ENCODE data around the gene AKT3.

AKT3 gene

DNA sequence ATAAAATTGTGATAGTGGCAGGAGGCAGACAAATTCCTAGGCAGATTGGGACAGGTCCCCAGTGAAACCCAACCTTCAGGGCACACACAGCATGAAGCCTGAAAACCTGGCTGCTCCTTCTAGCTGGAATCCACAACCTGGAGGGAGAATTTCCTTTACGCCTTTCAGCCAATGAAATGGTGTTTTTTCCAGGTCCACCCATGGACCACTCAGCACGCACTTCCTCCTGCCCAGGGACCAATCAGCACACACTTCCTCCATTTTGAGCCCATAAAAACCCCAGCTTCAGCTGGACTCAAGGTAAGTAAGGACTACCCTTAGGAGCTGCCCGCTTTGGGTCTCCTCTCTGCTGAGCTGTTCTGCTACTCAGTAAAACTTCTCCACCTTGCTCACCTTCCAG is 120.1 kb downstream of the AKT3 start:
- Histone ChIP-seq H3K4me3 (ENCODE audit: low read depth, low read length) (no peak overlapping the region), H3K9ac (ENCODE audit: low read depth, low read length) (no peak overlapping the region), H3K4me1 (ENCODE audit: control insufficient read depth, insufficient read depth, low read length) (peaks cover 6% of the 10 kb centered on the region), H3K27me3 (ENCODE audit: control insufficient read depth, insufficient read depth, low read length) (no peaks in the 10 kb centered on the region), H3K9me3 (ENCODE audit: control insufficient read depth, insufficient read depth, low read length) (no peaks in the 10 kb centered on the region), H3K36me3 (ENCODE audit: control insufficient read depth, insufficient read depth, low read length) (no peaks in the 10 kb centered on the region)

DNA sequence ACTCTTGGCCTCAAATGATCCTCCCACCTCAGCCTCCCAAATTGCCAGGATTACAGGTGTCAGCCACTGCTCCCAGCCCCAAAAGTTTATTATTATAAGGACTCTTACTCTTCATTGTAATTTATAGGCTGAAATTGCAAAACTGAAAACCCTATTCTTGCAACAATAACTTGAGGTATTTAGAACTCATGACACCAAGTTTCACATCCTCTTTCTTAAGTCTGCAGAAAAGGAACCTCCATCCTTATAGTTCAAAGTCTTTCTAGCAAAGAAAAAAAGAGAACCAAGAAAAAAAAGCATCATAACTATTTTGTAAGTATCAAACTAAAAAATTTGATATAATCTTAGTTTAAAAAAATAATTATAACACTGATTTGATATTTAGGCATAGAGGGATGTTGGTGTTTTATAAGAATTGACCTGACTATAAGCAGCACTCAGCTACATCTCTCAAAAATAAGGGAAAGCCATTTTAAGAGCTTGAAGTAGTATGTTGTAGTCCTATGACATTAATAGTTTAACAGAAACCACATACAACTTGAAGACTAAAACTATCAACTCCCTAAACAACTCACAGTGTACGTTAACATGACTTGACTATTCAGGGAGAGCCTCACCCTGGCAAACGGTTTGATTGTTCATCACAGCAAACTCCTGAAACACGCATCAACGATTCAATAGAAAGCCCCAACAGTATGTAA is 122.4 kb downstream of the AKT3 start:
- Histone ChIP-seq H3K4me3 (ENCODE audit: low read depth, low read length) (no peak overlapping the region), H3K9me3 (ENCODE audit: control insufficient read depth, insufficient read depth, low read length) (no peaks in the 10 kb centered on the region), H3K27me3 (ENCODE audit: control insufficient read depth, insufficient read depth, low read length) (no peaks in the 10 kb centered on the region), H3K4me1 (ENCODE audit: control insufficient read depth, insufficient read depth, low read length) (peaks cover 3% of the 10 kb centered on the region), H3K9ac (ENCODE audit: low read depth, low read length) (no peak overlapping the region), H3K36me3 (ENCODE audit: control insufficient read depth, insufficient read depth, low read length) (no peaks in the 10 kb centered on the region)

DNA sequence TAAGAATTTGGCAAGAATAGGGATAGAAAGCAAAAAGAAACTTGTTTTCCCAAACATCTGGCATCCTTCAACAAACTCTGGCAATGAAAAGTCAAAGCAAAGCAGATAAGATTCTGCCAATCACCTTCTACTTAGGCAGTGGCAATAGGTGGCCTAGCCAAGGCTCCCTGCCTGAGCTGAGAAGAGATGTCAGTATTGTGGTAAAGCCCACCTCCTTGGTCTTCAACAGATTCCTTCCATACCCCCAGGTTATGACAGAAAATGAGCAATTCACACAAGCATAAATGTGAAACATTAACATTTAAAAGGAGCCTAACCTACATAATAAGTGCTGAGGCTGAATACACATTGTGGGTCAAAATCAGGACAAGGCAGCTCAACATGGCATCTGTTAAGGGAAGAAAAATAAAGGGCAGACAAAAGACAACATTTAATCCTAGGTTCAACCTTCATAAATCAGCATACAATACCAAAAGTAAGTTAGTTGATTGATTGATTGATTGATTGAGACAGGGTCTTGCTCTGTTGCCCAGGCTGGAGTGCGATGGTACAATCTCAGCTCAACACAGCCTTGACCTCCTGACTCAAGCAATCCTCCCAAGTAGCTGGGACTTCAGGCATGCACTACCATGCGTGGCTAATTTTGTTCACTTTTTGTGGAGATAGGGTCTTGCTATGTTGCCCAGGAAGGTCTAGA is 123.1 kb downstream of the AKT3 start:
- Histone ChIP-seq H3K4me1 (ENCODE audit: control insufficient read depth, insufficient read depth, low read length) (no peaks in the 10 kb centered on the region), H3K9ac (ENCODE audit: low read depth, low read length) (no peak overlapping the region), H3K4me3 (ENCODE audit: low read depth, low read length) (no peak overlapping the region), H3K36me3 (ENCODE audit: control insufficient read depth, insufficient read depth, low read length) (no peaks in the 10 kb centered on the region), H3K27me3 (ENCODE audit: control insufficient read depth, insufficient read depth, low read length) (no peaks in the 10 kb centered on the region), H3K9me3 (ENCODE audit: control insufficient read depth, insufficient read depth, low read length) (no peaks in the 10 kb centered on the region)

DNA sequence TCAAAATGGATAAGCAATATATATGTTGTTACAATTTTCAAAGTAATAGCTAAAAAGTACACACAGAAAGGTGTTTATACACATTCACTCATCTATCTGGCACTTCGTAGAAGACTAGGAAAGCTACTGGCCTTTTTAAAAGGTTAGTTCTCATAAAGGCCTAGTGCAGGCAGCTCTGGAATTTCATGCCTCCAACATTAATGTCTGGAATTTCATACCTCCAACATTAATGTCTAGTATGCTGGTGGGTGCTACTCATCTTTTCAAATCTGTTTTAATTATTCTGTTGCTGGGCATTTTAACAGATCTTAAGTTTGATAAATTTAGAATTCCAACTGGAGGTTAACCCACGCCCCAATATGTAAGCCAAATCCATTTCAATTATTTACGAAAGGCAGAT is 124.2 kb downstream of the AKT3 start:
- no peak overlapping the region for H3K4me3 ChIP-seq (ENCODE audit: low read depth, low read length)
- H3K27me3 ChIP-seq (ENCODE audit: control insufficient read depth, insufficient read depth, low read length) = no peaks in the 10 kb centered on the region
- H3K4me1 ChIP-seq (ENCODE audit: control insufficient read depth, insufficient read depth, low read length) = no peaks in the 10 kb centered on the region

DNA sequence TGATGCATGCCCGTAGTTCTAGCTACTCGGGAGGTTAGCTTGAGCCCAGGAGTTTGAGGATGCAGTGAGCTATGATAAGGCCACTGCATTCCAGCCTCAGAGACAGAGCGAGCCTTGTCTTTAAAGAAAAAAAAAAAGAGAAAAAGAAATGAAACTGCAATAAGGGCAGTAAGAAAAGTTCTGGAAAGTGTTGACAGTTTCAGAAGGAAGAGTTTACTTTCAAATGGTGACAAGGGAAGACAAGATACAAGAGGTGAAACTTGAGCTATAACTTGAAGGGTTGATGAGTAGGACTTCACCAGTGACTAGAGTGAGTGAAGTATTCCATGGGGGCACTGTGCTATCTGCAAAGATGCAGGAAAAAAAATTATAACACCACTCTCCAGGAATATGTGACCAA is 125.0 kb downstream of the AKT3 start:
- no peaks in the 10 kb centered on the region for H3K9me3 ChIP-seq (ENCODE audit: control insufficient read depth, insufficient read depth, low read length)
- no peak overlapping the region for H3K9ac ChIP-seq (ENCODE audit: low read depth, low read length)
- no peak overlapping the region for H3K4me3 ChIP-seq (ENCODE audit: low read depth, low read length)
- H3K27me3 ChIP-seq (ENCODE audit: control insufficient read depth, insufficient read depth, low read length) = no peaks in the 10 kb centered on the region
- H3K36me3 ChIP-seq (ENCODE audit: control insufficient read depth, insufficient read depth, low read length) = no peaks in the 10 kb centered on the region
- H3K4me1 ChIP-seq (ENCODE audit: control insufficient read depth, insufficient read depth, low read length) = no peaks in the 10 kb centered on the region

More for the DNA sequence above, 124.2 kb downstream of the AKT3 start:
- H3K9me3 ChIP-seq (ENCODE audit: control insufficient read depth, insufficient read depth, low read length) = no peaks in the 10 kb centered on the region
- H3K36me3 ChIP-seq (ENCODE audit: control insufficient read depth, insufficient read depth, low read length) = no peaks in the 10 kb centered on the region
- H3K9ac ChIP-seq (ENCODE audit: low read depth, low read length) = no peak overlapping the region

GRCh38 chr1:243723458-243724043 is 126.5 kb downstream of the AKT3 start:
- Histone ChIP-seq H3K4me3 (ENCODE audit: low read depth, low read length) (no peak overlapping the region), H3K9me3 (ENCODE audit: control insufficient read depth, insufficient read depth, low read length) (no peaks in the 10 kb centered on the region), H3K36me3 (ENCODE audit: control insufficient read depth, insufficient read depth, low read length) (no peaks in the 10 kb centered on the region), H3K4me1 (ENCODE audit: control insufficient read depth, insufficient read depth, low read length) (no peaks in the 10 kb centered on the region), H3K9ac (ENCODE audit: low read depth, low read length) (no peak overlapping the region), H3K27me3 (ENCODE audit: control insufficient read depth, insufficient read depth, low read length) (no peaks in the 10 kb centered on the region)

DNA sequence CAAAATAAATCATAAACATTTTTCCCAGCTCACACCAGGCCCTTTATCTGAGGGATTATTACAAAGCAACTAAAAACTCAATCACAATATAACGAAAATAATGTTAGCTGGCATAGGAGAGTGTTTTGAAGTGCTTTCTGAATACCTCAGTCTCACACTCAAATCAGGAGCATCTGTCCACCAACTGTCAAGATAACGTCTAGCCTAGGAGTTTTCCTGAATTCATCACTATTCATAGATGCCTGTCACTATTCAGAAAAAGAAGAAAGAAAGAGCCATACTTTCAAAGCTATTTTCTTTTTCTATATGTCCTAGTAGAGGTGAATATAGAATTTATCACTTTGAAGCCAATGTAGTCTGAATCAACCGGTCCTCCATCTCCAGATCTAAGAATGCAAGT is 127.0 kb downstream of the AKT3 start:
- Histone ChIP-seq H3K27me3 (ENCODE audit: control insufficient read depth, insufficient read depth, low read length) (no peaks in the 10 kb centered on the region), H3K4me3 (ENCODE audit: low read depth, low read length) (no peak overlapping the region), H3K36me3 (ENCODE audit: control insufficient read depth, insufficient read depth, low read length) (no peaks in the 10 kb centered on the region), H3K9me3 (ENCODE audit: control insufficient read depth, insufficient read depth, low read length) (no peaks in the 10 kb centered on the region), H3K4me1 (ENCODE audit: control insufficient read depth, insufficient read depth, low read length) (peaks cover under 1% of the 10 kb centered on the region), H3K9ac (ENCODE audit: low read depth, low read length) (no peak overlapping the region)

DNA sequence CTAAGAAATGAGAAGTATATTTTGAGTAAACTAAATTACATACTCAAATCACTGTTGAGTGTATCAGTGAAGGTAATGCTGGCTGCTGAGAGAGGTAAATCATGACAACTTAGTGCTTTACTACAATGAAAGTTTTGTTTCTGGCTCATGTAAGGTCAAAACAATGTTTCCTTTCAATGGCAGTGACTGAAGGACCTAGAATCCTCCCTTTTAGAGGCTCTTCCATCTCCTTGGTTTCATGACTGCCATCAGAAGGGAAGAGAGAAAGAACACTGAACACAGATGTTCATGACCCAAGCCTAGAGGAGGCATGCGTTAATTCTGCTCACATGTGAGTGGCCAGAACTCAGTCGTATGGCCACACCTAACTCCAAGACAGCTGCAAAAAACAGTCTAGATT is 130.6 kb downstream of the AKT3 start:
- no peak overlapping the region for H3K9ac ChIP-seq (ENCODE audit: low read depth, low read length)
- H3K27me3 ChIP-seq (ENCODE audit: control insufficient read depth, insufficient read depth, low read length) = no peaks in the 10 kb centered on the region
- no peak overlapping the region for H3K4me3 ChIP-seq (ENCODE audit: low read depth, low read length)
- no peaks in the 10 kb centered on the region for H3K9me3 ChIP-seq (ENCODE audit: control insufficient read depth, insufficient read depth, low read length)
- H3K36me3 ChIP-seq (ENCODE audit: control insufficient read depth, insufficient read depth, low read length) = no peaks in the 10 kb centered on the region
- peaks cover 3% of the 10 kb centered on the region for H3K4me1 ChIP-seq (ENCODE audit: control insufficient read depth, insufficient read depth, low read length)

DNA sequence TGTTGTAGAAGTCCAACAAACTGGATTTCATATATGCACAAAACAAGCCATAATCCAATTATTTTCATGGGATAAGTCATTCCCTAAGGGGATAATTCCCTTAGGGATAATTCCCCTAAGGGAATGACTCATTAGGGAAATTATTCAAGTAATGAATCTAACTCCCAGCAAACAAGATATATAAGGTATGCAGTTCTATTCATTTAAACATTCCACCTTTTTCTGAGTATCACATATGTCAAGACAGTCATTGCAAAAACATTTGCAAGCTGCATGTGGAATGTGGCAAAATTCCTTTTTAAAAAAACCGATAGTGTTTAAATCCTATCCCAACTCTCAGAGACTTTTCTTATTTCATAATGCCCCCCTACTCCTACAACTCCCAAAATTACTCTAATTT is 131.2 kb downstream of the AKT3 start:
- Histone ChIP-seq H3K27me3 (ENCODE audit: control insufficient read depth, insufficient read depth, low read length) (no peaks in the 10 kb centered on the region), H3K9me3 (ENCODE audit: control insufficient read depth, insufficient read depth, low read length) (no peaks in the 10 kb centered on the region), H3K9ac (ENCODE audit: low read depth, low read length) (no peak overlapping the region), H3K36me3 (ENCODE audit: control insufficient read depth, insufficient read depth, low read length) (no peaks in the 10 kb centered on the region), H3K4me3 (ENCODE audit: low read depth, low read length) (no peak overlapping the region), H3K4me1 (ENCODE audit: control insufficient read depth, insufficient read depth, low read length) (peaks cover 3% of the 10 kb centered on the region)

- Histone ChIP-seq H3K9me3 (ENCODE audit: control insufficient read depth, insufficient read depth, low read length) (no peaks in the 10 kb centered on the region), H3K4me1 (ENCODE audit: control insufficient read depth, insufficient read depth, low read length) (peaks cover 3% of the 10 kb centered on the region), H3K36me3 (ENCODE audit: control insufficient read depth, insufficient read depth, low read length) (no peaks in the 10 kb centered on the region), H3K9ac (ENCODE audit: low read depth, low read length) (no peak overlapping the region), H3K4me3 (ENCODE audit: low read depth, low read length) (no peak overlapping the region), H3K27me3 (ENCODE audit: control insufficient read depth, insufficient read depth, low read length) (no peaks in the 10 kb centered on the region)
Measured at GRCh38 chr1:243718022-243718421, 132.0 kb downstream of the AKT3 start.

DNA sequence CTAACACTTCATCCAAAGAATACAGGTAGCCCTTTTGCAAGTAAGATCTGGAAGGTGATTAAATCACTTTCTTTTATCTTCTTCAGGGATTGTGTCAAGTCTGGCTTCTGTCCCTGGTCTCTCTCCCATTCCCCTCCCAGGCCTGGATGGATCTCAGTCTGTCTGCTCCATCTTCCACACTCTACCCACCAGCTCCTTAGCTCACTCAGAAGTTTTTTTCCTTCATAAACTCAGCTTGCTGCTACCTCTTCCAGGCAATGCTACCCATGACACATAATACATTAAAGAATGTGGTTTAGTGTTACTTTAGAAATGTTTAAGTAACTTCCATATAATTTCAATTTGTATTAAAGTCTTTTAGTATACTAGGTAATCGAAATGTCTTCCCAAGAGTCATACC is 133.1 kb downstream of the AKT3 start:
- Histone ChIP-seq H3K9me3 (ENCODE audit: control insufficient read depth, insufficient read depth, low read length) (no peaks in the 10 kb centered on the region), H3K4me3 (ENCODE audit: low read depth, low read length) (no peak overlapping the region), H3K27me3 (ENCODE audit: control insufficient read depth, insufficient read depth, low read length) (no peaks in the 10 kb centered on the region), H3K4me1 (ENCODE audit: control insufficient read depth, insufficient read depth, low read length) (peaks cover 6% of the 10 kb centered on the region), H3K9ac (ENCODE audit: low read depth, low read length) (no peak overlapping the region), H3K36me3 (ENCODE audit: control insufficient read depth, insufficient read depth, low read length) (no peaks in the 10 kb centered on the region)

GRCh38 chr1:243715285-243715684 is 134.8 kb downstream of the AKT3 start:
- H3K27me3 ChIP-seq (ENCODE audit: control insufficient read depth, insufficient read depth, low read length) = no peaks in the 10 kb centered on the region
- H3K9ac ChIP-seq (ENCODE audit: low read depth, low read length) = no peak overlapping the region

More at GRCh38 chr1:243715285-243715684, 134.8 kb downstream of the AKT3 start:
- no peaks in the 10 kb centered on the region for H3K9me3 ChIP-seq (ENCODE audit: control insufficient read depth, insufficient read depth, low read length)
- H3K4me3 ChIP-seq (ENCODE audit: low read depth, low read length) = no peak overlapping the region
- H3K4me1 ChIP-seq (ENCODE audit: control insufficient read depth, insufficient read depth, low read length) = peaks cover 6% of the 10 kb centered on the region
- H3K36me3 ChIP-seq (ENCODE audit: control insufficient read depth, insufficient read depth, low read length) = no peaks in the 10 kb centered on the region
